Activated T-cell treated with anti-CD3 and anti-CD28 coated beads, Interleukin-2, amount 50 U/mL, for 24 hours (primary cell): ENCODE data around the gene SLC18A2.
"Not testable (repeated sequence)": the region's sequence is repeated elsewhere in the genome, so short reads cannot be mapped to it uniquely, and the experiment has no call there.

Source experiments
- DNase-seq: peaks from one replicate; pipeline ENCODE4 v3.0.0-alpha.2; 2020
- H3K27ac Mint-ChIP-seq: 2 replicates; pipeline ENCODE4 v1.8.0; 2020; ENCODE audit warnings: mild to moderate bottlenecking, mixed read lengths
- H3K27me3 Mint-ChIP-seq: 2 replicates; pipeline ENCODE4 v1.8.0; 2020; ENCODE audit warnings: mixed read lengths
- H3K36me3 Mint-ChIP-seq: 2 replicates; pipeline ENCODE4 v1.8.0; 2020; ENCODE audit warnings: low read depth, mixed read lengths
- H3K4me1 Mint-ChIP-seq: 2 replicates; pipeline ENCODE4 v1.8.0; 2020; ENCODE audit warnings: low read depth, mixed read lengths
- H3K4me3 Mint-ChIP-seq: 2 replicates; pipeline ENCODE4 v1.8.0; 2020; ENCODE audit warnings: mild to moderate bottlenecking, moderate library complexity, mixed read lengths
- H3K9me3 Mint-ChIP-seq: 2 replicates; pipeline ENCODE4 v1.8.0; 2020; ENCODE audit warnings: mixed read lengths

The SLC18A2 gene

DNA sequence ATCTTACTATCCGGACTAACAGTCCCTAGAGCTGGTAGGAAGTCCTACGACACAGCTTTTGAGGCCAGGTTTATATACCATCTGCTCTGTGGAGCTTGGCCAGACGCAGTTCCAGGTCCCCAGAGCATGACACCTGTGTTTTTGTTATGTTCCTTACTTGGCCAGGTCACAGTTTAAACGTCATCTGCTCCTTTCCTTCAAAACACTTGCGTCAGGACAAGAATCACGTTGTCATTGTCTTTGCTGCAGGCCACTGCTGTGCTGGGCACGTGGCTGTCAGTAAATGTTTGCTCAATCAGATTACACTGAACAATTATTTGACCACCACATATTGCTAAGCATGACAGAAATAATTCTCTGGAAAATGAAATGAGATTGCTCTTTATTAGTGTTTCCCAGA lies 23.9 kb downstream of the SLC18A2 start:
- no peak overlapping the region for H3K27ac Mint-ChIP-seq
- H3K4me3 Mint-ChIP-seq = no peak overlapping the region
- no peak for DNase-seq
- peaks cover 34% of the 10 kb centered on the region for H3K27me3 Mint-ChIP-seq
- H3K36me3 Mint-ChIP-seq = no peaks in the 10 kb centered on the region
- no peaks in the 10 kb centered on the region for H3K4me1 Mint-ChIP-seq
- no peaks in the 10 kb centered on the region for H3K9me3 Mint-ChIP-seq

DNA sequence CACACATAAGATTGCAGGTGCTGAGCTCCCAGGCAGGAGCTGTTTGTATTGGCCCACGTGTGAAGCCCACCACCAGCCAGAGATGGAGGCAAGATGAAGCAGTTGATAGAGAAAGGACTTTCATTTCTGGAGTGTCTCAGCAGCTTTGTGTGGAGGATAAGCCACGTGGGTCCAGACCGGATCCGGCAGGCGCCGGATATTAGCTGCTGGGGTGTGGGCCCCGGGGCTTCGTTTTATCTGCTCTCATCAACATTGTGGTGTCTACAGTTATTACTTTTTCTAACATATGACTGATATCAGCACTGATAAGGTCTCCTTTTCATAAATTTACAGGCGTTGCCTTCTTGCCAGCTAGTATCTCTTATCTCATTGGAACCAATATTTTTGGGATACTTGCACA lies 25.5 kb downstream of the SLC18A2 start:
- no peaks in the 10 kb centered on the region for H3K36me3 Mint-ChIP-seq
- no peaks in the 10 kb centered on the region for H3K9me3 Mint-ChIP-seq
- no peak overlapping the region for H3K4me3 Mint-ChIP-seq
- H3K4me1 Mint-ChIP-seq = no peaks in the 10 kb centered on the region
- H3K27me3 Mint-ChIP-seq = peaks cover 21% of the 10 kb centered on the region
- no peak for DNase-seq
- H3K27ac Mint-ChIP-seq = no peak overlapping the region

DNA sequence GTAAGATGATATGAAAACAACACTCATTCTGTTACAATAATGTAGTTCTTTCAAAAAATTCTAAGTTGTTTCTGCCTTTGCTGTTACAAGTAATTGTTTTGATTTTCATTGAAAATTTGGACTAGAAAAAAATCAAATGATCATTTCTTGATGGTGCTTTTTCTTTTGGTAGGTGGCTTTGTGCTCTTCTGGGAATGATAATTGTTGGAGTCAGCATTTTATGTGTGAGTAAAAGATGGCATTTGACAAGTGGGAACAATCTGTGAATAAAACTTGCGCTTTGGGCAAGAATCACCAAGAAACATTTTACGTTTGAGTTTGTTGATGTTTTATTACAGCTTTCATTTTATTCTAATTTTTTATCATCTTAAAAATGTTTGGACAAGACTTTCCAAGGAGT lies 25.9 kb downstream of the SLC18A2 start:
- Mint-ChIP-seq H3K4me1 (no peaks in the 10 kb centered on the region), H3K9me3 (no peaks in the 10 kb centered on the region), H3K4me3 (no peak overlapping the region), H3K27me3 (peaks cover 18% of the 10 kb centered on the region), H3K27ac (no peak overlapping the region), H3K36me3 (no peaks in the 10 kb centered on the region)
- no peak for DNase-seq

DNA sequence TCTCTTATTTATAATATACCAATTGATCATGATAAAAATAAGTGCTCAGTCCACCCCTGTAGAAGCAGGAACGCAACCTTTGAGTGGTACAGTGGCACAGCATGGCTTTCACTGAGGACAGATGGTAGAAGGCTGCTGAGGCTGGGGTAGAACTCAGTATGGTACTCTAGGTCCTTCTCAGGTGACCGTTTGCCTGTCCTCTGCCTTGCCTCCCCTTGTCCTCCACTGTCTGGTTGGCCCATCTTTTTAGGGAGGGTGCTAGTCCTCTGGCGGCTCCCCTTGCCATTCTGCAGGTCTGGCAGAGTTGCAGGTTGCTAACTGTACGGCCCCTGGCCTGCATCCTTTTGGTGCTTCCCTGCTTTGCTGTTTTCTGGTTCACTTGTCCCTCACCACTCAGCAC lies 27.3 kb downstream of the SLC18A2 start:
- H3K9me3 Mint-ChIP-seq = no peaks in the 10 kb centered on the region
- H3K4me3 Mint-ChIP-seq = no peak overlapping the region
- DNase-seq = no peak
- H3K4me1 Mint-ChIP-seq = no peaks in the 10 kb centered on the region
- H3K36me3 Mint-ChIP-seq = no peaks in the 10 kb centered on the region
- H3K27ac Mint-ChIP-seq = no peak overlapping the region
- H3K27me3 Mint-ChIP-seq = peaks cover 8% of the 10 kb centered on the region

DNA sequence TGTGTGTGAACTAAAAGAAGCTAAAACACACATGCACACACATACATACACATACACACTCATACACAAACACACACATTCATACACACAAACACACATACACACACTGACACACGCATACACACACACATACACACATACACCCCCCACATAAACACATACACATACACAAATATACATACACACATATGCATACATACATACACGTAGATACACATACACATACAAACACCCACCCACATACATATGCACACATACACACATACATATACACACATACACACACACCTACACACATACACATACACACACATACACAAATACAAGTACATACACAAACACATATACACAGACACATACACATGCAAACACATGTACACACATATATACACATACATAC lies 28.0 kb downstream of the SLC18A2 start:
- Mint-ChIP-seq H3K4me3 (no peak overlapping the region), H3K36me3 (no peaks in the 10 kb centered on the region), H3K9me3 (no peaks in the 10 kb centered on the region), H3K27ac (no peak overlapping the region), H3K4me1 (no peaks in the 10 kb centered on the region), H3K27me3 (peaks cover 8% of the 10 kb centered on the region)
- no peak for DNase-seq

DNA sequence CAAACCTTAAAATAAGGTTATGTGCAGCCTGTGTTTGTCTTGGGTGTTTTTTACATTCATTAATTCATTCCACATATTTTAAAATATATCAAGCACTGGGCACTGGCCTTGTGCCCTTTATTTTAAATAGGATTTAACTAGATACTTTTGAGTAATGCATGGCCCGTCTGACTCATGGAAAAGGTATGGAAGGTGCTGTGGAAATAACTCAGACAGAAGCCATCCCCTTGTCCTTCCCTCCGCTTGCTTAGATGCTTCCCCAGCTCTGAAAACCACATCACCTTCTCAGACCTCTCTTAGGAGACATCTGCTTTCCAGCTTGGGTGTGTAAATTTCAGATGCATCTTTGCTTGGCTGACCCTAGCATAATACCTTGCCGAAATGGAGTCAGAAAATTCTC lies 30.5 kb downstream of the SLC18A2 start:
- Mint-ChIP-seq H3K4me3 (no peak overlapping the region), H3K4me1 (no peaks in the 10 kb centered on the region), H3K27ac (no peak overlapping the region), H3K36me3 (no peaks in the 10 kb centered on the region), H3K9me3 (no peaks in the 10 kb centered on the region), H3K27me3 (no peaks in the 10 kb centered on the region)
- no peak for DNase-seq

DNA sequence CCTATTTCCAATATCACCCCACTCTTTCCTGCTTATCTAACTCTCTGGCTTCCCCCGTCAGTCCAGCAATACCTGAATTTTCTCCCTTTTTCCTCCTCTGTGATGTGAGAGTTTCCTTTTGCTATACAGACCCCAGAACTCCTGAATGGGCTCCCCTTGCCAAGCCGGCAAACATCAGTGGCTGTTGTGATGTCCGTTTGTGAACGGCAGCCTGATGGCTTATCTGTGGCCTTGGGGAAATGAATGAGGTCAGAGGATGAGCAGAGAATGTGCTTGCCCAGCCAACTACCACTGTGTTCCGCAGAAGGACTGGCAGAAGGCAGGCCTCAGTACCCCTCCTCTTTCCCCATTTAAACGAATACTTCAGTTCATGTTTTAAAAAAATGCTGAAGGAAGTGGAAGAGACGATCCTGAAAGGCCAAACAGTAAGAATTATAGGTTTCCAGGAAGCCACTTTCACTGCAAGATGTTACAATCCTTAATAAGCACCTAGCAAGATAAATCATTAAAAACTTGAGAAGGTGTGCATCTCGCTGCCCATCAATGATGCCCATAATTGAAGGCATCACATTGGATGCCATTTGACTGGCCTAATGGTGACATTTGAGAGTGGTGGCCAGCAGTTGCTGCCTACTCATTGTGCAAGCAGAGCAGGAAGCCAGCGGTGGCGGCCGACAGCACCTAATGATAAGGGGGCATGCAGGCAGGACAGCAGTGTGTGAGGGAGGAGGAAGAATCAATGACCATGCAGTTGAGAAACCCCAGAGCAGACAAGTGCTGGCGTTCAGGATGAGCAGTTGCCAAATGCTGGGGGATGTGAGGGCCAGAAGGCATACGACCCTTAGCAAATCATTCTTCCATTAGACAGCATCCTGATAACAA lies 31.5 kb downstream of the SLC18A2 start:
- no peaks in the 10 kb centered on the region for H3K9me3 Mint-ChIP-seq
- no peaks in the 10 kb centered on the region for H3K27me3 Mint-ChIP-seq
- DNase-seq = no peak
- no peaks in the 10 kb centered on the region for H3K36me3 Mint-ChIP-seq
- no peak overlapping the region for H3K4me3 Mint-ChIP-seq
- H3K4me1 Mint-ChIP-seq = no peaks in the 10 kb centered on the region
- no peak overlapping the region for H3K27ac Mint-ChIP-seq

DNA sequence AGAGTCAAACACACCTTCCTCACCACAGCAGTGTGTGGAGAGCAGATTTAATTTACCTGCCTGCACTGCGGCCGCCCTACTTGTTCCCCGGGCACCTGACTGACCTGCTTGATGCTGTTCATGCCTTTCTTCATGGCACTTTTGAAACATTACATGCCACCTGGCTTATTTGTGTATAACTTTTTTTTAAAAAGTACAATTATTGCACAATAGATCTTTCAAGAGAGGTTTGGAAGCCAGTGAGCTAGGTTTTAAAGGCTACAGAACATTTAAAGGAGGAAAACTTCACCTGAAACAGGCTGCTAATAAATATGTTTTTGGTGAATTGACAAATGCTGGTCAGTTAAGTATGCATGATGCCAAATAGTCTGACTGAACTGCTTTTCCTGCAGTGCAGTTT lies 33.1 kb downstream of the SLC18A2 start:
- Mint-ChIP-seq H3K27me3 (no peaks in the 10 kb centered on the region), H3K4me1 (no peaks in the 10 kb centered on the region), H3K4me3 (no peak overlapping the region), H3K27ac (no peak overlapping the region), H3K9me3 (no peaks in the 10 kb centered on the region), H3K36me3 (no peaks in the 10 kb centered on the region)
- no peak for DNase-seq

DNA sequence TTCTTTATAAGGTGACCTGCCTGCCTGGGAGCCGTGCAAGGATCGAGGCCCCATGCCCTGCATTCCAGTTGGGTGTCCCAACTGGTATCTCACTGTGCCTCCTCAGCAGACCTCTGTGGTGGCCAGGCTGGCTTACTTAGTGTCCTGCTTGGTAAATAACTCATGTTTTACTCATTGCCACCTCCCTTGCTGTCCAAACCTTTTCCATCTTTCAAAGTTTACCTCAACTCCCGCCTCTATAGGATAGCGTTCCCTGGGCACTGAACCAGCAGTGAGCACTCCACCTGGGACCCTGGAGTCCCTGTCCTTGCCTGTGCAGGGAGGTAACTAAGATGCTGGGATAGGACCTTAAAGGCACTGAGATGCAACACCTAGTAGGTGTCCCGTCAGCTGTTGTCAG lies 33.6 kb downstream of the SLC18A2 start:
- Mint-ChIP-seq H3K4me1 (no peaks in the 10 kb centered on the region), H3K27ac (no peak overlapping the region), H3K27me3 (no peaks in the 10 kb centered on the region), H3K4me3 (no peak overlapping the region), H3K36me3 (no peaks in the 10 kb centered on the region), H3K9me3 (no peaks in the 10 kb centered on the region)
- no peak for DNase-seq

DNA sequence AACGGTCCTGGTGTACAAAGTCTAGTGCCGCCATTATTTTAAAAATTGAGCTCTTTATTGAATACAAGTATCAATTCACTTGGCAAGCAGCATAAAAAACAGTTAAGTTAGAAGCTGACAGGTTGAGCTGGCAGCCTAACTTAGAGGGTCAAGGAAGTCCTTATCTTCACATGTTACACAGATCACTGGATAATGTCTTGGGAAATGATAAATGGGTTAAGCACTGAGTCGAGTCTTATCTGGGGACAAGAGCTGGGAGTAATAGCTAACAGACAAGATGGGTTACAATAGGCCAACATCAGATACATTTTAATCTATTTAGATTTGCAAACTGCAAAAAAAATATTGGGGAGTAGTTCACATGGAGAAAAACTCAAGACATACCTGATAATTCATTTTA lies 34.2 kb downstream of the SLC18A2 start:
- no peak overlapping the region for H3K4me3 Mint-ChIP-seq
- H3K27ac Mint-ChIP-seq = no peak overlapping the region
- DNase-seq = no peak
- H3K9me3 Mint-ChIP-seq = no peaks in the 10 kb centered on the region
- H3K4me1 Mint-ChIP-seq = no peaks in the 10 kb centered on the region
- peaks cover 2% of the 10 kb centered on the region for H3K36me3 Mint-ChIP-seq
- H3K27me3 Mint-ChIP-seq = no peaks in the 10 kb centered on the region

DNA sequence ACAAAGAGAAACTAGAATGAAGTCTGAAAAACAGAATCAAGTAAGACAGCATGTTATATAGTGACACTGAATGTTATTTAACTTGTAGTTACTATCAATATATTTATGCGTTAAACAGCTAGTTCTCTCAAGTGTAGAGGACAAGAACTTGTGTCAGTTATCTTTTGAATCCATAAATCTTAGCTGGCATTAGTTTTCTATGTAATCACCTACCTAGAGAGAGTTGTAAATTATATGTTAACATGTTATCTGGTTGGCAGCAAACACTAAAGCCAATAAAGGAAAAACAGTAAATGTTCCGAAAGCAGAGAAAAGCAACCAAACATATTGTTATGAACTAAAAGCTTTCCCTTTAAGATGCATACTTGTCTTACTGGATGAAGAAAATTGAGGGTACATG lies 36.8 kb downstream of the SLC18A2 start:
- no peaks in the 10 kb centered on the region for H3K27me3 Mint-ChIP-seq
- H3K4me1 Mint-ChIP-seq = no peaks in the 10 kb centered on the region
- peaks cover 11% of the 10 kb centered on the region for H3K36me3 Mint-ChIP-seq
- H3K4me3 Mint-ChIP-seq = no peak overlapping the region
- H3K27ac Mint-ChIP-seq = no peak overlapping the region
- no peaks in the 10 kb centered on the region for H3K9me3 Mint-ChIP-seq
- no peak for DNase-seq

DNA sequence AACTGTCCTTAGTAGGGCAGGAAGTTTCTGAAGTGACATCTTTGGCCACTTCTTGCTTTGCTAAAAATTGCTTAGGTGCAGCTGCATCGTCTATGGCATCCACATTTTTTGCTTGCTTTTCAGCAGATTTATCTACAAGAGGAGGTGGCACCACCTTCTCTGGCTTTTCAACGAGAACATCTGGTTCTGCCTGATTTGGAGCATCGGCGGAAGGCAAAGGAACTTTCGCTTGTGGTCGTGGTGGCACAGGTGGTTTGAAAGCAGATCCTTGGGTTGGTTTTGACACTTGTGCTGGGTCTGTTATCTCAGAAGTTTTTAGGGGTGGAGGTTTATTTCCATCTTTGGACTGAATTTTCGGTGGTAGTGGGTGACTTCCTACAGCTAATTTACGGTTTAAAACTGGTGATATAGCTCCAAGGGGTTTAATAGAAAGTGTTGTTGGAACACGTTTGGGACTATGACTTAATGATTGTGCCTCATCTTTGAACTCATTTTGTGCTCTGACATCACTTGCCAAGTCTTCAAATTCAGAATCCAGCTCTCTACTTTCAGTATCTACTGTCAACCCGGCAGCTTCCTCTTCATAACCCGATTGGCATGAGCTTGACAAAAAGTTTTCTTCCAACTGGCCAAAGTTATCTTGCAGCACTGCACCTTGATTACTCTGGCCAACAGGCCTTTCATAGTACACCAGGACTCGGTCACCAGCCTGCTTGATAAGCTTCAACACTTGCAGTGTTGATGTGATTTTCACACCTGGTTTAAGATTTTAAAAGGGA lies 44.0 kb downstream of the SLC18A2 start:
- no peaks in the 10 kb centered on the region for H3K27me3 Mint-ChIP-seq
- no peak overlapping the region for H3K27ac Mint-ChIP-seq
- no peaks in the 10 kb centered on the region for H3K9me3 Mint-ChIP-seq
- no peak for DNase-seq
- peaks cover 4% of the 10 kb centered on the region for H3K4me1 Mint-ChIP-seq
- peaks cover 50% of the 10 kb centered on the region for H3K36me3 Mint-ChIP-seq
- H3K4me3 Mint-ChIP-seq = no peak overlapping the region

DNA sequence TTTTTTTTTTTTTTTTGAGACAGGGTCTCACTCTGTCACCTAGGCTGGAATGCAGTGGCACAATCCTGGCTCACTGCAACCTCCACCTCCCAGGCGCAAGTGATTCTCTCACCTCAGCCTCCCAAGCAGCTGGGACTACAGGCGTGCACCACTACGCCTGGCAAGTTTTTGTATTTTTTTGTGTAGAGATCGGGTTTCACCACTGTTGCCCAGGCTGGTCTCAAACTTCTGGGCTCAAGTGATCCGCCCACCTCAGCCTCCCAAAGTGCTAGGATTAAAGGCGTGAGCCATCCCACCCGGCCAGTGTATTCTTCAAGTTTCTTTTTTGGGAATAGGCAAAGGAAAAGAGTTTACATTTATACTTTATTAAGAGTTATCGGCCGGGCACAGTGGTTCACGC lies 50.0 kb downstream of the SLC18A2 start:
- not testable (repeated sequence) for H3K4me1 Mint-ChIP-seq, H3K4me3 Mint-ChIP-seq, DNase-seq, H3K27me3 Mint-ChIP-seq, H3K27ac Mint-ChIP-seq, H3K9me3 Mint-ChIP-seq
- H3K36me3 Mint-ChIP-seq = peaks cover 24% of the 10 kb centered on the region

DNA sequence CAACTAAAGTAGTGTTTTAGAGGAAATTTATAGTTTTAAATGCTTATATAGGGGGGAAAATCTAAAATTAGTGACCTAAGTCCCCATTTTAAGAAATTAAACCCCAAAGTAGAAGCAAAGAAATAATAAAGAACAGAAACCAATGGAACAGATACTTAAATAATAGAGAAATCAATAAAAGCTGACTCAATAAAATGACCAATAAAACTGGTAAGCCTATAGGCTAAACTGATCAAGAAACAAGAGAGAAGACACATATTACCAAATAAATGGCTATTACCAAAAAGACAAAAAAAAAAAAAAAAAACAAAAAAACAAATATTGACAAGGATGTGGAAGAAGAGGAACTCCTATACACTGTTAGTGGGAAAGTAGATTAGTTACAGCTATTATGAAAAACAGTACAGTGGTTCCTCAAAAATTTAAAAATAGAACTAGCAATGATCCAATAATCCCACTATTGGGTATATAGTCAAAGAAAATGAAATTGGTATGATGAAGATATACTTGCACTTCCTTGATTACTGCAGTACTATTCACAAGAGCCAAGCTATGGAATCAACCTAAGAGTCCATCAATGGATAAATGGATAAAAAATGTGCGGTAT lies 53.2 kb downstream of the SLC18A2 start:
- peaks cover 5% of the 10 kb centered on the region for H3K4me1 Mint-ChIP-seq
- H3K4me3 Mint-ChIP-seq = no peak overlapping the region
- H3K9me3 Mint-ChIP-seq = peaks cover 2% of the 10 kb centered on the region
- peaks cover 24% of the 10 kb centered on the region for H3K36me3 Mint-ChIP-seq
- H3K27ac Mint-ChIP-seq = no peak overlapping the region
- H3K27me3 Mint-ChIP-seq = no peaks in the 10 kb centered on the region
- DNase-seq = no peak

DNA sequence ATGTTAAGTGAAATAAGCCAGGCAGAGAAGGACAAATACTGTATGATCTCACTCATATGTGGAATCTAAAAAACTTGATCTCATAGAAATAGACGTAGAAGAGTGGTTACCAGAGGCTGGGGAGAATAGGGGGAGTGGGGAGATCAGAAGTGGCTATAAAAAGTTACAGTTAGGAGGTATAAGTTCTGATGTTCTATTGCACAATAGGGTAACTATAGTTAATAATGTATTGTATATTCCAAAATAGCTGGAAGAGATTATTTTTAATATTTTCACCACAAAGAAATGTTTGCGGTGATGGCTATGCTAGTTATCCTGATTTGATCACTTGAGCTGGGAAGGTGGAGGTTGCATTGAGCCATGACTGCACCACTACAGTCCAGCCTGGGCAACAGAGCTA lies 53.8 kb downstream of the SLC18A2 start:
- peaks cover 5% of the 10 kb centered on the region for H3K4me1 Mint-ChIP-seq
- no peak for DNase-seq
- H3K36me3 Mint-ChIP-seq = peaks cover 24% of the 10 kb centered on the region
- H3K27ac Mint-ChIP-seq = no peak overlapping the region
- no peaks in the 10 kb centered on the region for H3K27me3 Mint-ChIP-seq
- peaks cover 6% of the 10 kb centered on the region for H3K9me3 Mint-ChIP-seq
- H3K4me3 Mint-ChIP-seq = no peak overlapping the region
